Measurements from ENCODE around the gene GPC1. TPM values are rescaled to one million over a fixed set of nuclear protein-coding genes. Genes with fewer than 3 reads are reported as not detected.

Gene GPC1
- total and polyA plus RNA-seq, 2 of the 13 experiments (the other 11 are each of a cell fraction or from before 2014, with no cell fraction given) = 4.0 to 5.5 TPM

GRCh38 chr2:240420206-240421104 lies 15.0 kb upstream of the GPC1 start:
- no peak overlapping the region for H3K4me2 ChIP-seq (ENCODE audit: low read depth, low read length)
- H3K27ac ChIP-seq (ENCODE audit: extremely low read length, insufficient read depth, low read length) = no peak overlapping the region
- H3K9me3 ChIP-seq (ENCODE audit: low read length) = peaks cover 35% of the 10 kb centered on the region
- no peak for FAIRE-seq
- DNase-seq (ENCODE audit: low spot score) = no peak
- no peak overlapping the region for H3K9ac ChIP-seq (ENCODE audit: insufficient read depth, low read depth, low read length)
- WGBS (ENCODE audit: low lambda C conversion rate) = 12% methylated on average over 9 of the region's 18 CpGs
- POLR2A ChIA-PET = no interaction called here
- BruUV-seq (replicated peaks) = no TSS peak
- TF ChIP-seq ARID5B (CRISPR knock-in tag; IDR thresholded peaks at IDR 0.05) (no peak), RELA (CRISPR knock-in tag; IDR thresholded peaks at IDR 0.05) (no peak), ZNF674 (CRISPR knock-in tag; IDR thresholded peaks at IDR 0.05; ENCODE audit: low read depth) (no peak), DBP (CRISPR knock-in tag; IDR thresholded peaks at IDR 0.05; ENCODE audit: not compliant biosample characterization) (no peak), ZSCAN25 (CRISPR knock-in tag; IDR thresholded peaks at IDR 0.05) (no peak)
- TF ChIP-seq, protein P1, sequence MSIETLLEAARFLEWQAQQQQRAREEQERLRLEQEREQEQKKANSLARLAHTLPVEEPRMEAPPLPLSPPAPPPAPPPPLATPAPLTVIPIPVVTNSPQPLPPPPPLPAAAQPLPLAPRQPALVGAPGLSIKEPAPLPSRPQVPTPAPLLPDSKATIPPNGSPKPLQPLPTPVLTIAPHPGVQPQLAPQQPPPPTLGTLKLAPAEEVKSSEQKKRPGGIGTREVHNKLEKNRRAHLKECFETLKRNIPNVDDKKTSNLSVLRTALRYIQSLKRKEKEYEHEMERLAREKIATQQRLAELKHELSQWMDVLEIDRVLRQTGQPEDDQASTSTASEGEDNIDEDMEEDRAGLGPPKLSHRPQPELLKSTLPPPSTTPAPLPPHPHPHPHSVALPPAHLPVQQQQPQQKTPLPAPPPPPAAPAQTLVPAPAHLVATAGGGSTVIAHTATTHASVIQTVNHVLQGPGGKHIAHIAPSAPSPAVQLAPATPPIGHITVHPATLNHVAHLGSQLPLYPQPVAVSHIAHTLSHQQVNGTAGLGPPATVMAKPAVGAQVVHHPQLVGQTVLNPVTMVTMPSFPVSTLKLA (IDR thresholded peaks at IDR 0.05) = no peak
- no peak overlapping the region for H2AFZ ChIP-seq (ENCODE audit: low read length)
- peaks cover 4 to 32% of the 10 kb centered on the region in 2 experiments; a peak in 4 of 5 replicates for H3K27me3 ChIP-seq (ENCODE audit: control insufficient read depth in 1 of 2, insufficient read depth in 2 of 2, low read length in 2 of 2)
- no peaks in the 10 kb centered on the region for H3K4me1 ChIP-seq (ENCODE audit: insufficient read depth, low read length)
- intact Hi-C loops (cut with micrococcal nuclease; ENCODE audit: unreplicated experiment) (no loop called here), in situ Hi-C loops (cut with HindIII; ENCODE audit: extremely low pct_ligation_motif_present, low pct_unique_long_range_greater_than_20kb) (no loop called here)
- H3K36me3 ChIP-seq (replicated peaks in 1 of 2; ENCODE audit: control insufficient read depth in 1 of 2, insufficient read depth in 2 of 2, low read length in 2 of 2) = no peaks in the 10 kb centered on the region
- H3K79me2 ChIP-seq (ENCODE audit: insufficient read depth, low read length) = no peaks in the 10 kb centered on the region
- CTCF ChIA-PET (ENCODE audit: low intra/inter-chr PET ratio, low total read pairs) = no interaction called here
- H3K4me3 ChIP-seq (replicated peaks in 1 of 3; ENCODE audit: insufficient read depth in 1 of 3, low read depth in 2 of 3, low read length in 3 of 3) = no peak overlapping the region
- ATAC-seq = no peak
- no peaks in the 10 kb centered on the region for H4K20me1 ChIP-seq (ENCODE audit: insufficient read depth, low read length)
